ENCODE results near the gene CPEB3. TPM values are rescaled to one million over a fixed set of nuclear protein-coding genes. Genes with fewer than 3 reads are reported as not detected.

CPEB3 gene
- total RNA-seq, 1 donor from 2014 or later, result 2.4 TPM

DNA sequence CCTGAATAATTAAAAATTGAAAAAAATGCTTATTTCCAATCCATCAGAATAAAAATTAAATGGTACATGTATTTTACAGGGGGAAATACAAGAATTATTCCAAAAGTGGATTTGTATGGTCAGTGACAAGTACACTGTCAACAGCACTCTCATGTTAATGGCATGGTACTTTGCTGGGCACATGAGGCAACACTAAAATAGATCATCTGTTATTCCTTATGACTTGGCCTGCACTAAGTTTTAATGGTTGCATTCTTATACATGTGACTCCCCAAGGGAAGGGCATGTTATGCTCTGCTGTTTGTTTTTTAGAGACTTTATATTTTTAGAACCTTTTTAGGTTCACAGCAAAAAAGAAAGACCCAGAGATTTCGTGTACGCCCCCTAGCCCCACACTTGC lies 128.3 kb downstream of the CPEB3 start:
- no peak overlapping the region for H3K4me3 ChIP-seq (ENCODE audit: low read depth, low read length)
- DNase-seq (ENCODE audit: low read depth) (no peak), FAIRE-seq (no peak)
- H3K36me3 ChIP-seq (ENCODE audit: control insufficient read depth, insufficient read depth, low read length), result peaks cover 1% of the 10 kb centered on the region
- TF ChIP-seq, protein P1, sequence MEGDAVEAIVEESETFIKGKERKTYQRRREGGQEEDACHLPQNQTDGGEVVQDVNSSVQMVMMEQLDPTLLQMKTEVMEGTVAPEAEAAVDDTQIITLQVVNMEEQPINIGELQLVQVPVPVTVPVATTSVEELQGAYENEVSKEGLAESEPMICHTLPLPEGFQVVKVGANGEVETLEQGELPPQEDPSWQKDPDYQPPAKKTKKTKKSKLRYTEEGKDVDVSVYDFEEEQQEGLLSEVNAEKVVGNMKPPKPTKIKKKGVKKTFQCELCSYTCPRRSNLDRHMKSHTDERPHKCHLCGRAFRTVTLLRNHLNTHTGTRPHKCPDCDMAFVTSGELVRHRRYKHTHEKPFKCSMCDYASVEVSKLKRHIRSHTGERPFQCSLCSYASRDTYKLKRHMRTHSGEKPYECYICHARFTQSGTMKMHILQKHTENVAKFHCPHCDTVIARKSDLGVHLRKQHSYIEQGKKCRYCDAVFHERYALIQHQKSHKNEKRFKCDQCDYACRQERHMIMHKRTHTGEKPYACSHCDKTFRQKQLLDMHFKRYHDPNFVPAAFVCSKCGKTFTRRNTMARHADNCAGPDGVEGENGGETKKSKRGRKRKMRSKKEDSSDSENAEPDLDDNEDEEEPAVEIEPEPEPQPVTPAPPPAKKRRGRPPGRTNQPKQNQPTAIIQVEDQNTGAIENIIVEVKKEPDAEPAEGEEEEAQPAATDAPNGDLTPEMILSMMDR (IDR thresholded peaks at IDR 0.05; ENCODE audit: insufficient read depth, low read length, severe bottlenecking), result no peak
- no peaks in the 10 kb centered on the region for H3K27me3 ChIP-seq (ENCODE audit: control insufficient read depth, insufficient read depth, low read length)

DNA sequence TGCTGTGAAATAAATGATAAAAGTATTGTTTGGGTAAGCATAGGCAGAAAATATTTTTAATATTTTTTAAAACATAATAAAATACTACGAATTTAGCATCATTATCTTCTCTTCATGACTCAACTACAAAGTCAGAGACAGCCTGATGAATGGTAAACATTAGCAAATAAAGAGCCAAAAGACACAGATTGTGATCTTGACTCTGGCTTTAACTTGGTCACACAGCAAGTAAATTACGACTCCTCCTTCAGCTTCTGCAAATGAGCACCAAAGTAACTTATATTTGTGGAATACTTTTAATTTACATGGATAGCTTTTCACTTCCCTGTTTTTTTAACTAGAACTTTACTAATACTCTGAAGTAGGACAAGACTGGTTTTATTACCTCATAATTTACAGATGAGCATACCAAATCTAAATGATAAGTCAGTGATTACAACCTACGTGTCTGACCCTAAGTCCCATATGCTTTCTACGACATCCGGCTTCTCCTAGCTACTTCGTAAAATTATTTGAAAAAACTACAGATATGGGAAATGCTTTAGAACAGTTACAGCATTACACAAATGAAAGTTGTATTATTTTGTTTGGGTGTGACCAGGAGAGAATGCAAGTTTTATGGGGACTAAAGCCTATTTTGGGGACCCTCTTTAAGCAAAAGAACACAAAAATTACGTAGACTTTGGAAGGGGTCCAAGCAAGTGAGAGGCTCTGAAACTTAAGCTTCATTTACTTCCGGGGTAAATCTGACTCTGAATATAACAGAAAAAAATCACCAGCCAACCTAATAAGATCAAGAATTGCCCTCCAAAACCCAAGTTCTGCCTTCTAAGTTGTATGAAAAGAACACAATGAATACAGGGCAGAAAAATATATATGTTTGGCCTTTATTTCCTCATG lies 133.8 kb downstream of the CPEB3 start:
- DNase-seq (ENCODE audit: low read depth), result no peak
- no peaks in the 10 kb centered on the region for H3K36me3 ChIP-seq (ENCODE audit: control insufficient read depth, insufficient read depth, low read length)
- no peak overlapping the region for H3K4me3 ChIP-seq (ENCODE audit: low read depth, low read length)
- no peaks in the 10 kb centered on the region for H3K27me3 ChIP-seq (ENCODE audit: control insufficient read depth, insufficient read depth, low read length)
- FAIRE-seq, result no peak
- TF ChIP-seq, protein P1 (IDR thresholded peaks at IDR 0.05; ENCODE audit: insufficient read depth, low read length, severe bottlenecking), result no peak

DNA sequence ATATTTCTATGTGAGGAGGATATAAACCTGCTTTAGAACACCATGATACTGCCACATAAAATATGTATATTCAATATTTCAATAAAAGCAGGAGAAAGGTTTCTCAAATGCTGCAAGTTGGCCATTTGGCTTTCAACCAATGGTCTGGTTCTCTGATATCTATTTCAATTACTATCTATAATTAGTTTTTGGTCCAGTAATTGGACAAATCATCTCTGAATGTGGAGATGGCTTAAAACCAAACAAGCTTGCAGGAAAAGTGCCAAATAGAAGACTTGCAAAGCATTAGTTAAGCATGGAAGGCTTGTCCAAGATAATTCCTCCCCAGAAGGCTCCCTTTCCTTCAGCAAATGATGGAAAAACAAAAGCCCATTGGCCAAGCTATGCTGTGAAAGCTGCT lies 140.1 kb downstream of the CPEB3 start:
- no peaks in the 10 kb centered on the region for H3K36me3 ChIP-seq (ENCODE audit: control insufficient read depth, insufficient read depth, low read length)
- TF ChIP-seq, protein P1 (IDR thresholded peaks at IDR 0.05; ENCODE audit: insufficient read depth, low read length, severe bottlenecking), result no peak
- DNase-seq (ENCODE audit: low read depth) (no peak), FAIRE-seq (no peak)
- H3K27me3 ChIP-seq (ENCODE audit: control insufficient read depth, insufficient read depth, low read length), result no peaks in the 10 kb centered on the region
- H3K4me3 ChIP-seq (ENCODE audit: low read depth, low read length), result no peak overlapping the region

DNA sequence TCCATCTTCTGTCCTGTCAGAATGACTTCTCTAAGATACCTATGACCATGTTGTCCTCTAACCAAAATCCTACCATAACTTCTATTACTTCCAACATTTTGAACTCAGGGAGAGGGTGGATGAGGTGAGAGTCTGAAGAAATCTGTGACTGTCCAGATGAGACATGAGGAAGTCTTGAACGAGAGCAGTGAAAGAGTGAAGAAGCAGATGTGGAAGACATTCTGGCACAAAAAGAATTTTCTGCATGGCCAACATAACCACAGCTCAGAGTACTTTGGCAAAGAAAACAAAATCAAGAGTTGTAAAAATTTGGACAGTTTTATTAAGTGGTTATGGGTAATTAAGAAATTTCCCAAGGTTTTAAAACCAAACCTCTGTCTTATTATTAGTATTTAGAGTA lies 141.6 kb downstream of the CPEB3 start:
- H3K36me3 ChIP-seq (ENCODE audit: control insufficient read depth, insufficient read depth, low read length), result no peaks in the 10 kb centered on the region
- FAIRE-seq, result no peak
- TF ChIP-seq, protein P1 (IDR thresholded peaks at IDR 0.05; ENCODE audit: insufficient read depth, low read length, severe bottlenecking), result no peak

DNA sequence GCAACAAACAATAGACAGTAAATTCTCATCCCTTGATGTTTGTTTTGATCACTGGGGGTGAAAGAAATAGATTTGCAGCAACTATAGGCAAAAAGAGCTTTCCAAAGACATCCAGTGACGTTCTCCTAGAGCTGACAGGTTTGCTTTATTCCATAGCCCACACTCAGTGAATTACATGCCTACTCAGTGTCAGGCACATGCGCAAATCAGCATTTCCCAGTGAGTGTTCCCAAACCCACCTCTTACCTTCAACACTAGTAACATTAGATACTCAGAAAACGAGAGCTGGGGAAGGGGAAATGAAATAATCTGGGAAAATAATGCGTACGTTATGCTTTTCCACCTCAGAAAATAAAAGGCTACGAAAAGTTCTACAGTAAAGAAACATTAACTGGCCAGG lies 144.1 kb downstream of the CPEB3 start:
- Histone ChIP-seq H3K4me3 (ENCODE audit: low read depth, low read length) (no peak overlapping the region), H3K27me3 (ENCODE audit: control insufficient read depth, insufficient read depth, low read length) (no peaks in the 10 kb centered on the region), H3K36me3 (ENCODE audit: control insufficient read depth, insufficient read depth, low read length) (no peaks in the 10 kb centered on the region)
- FAIRE-seq, result no peak
- no peak for DNase-seq (ENCODE audit: low read depth)
- TF ChIP-seq, protein P1 (IDR thresholded peaks at IDR 0.05; ENCODE audit: insufficient read depth, low read length, severe bottlenecking), result no peak

More for the DNA sequence above, 141.6 kb downstream of the CPEB3 start:
- Histone ChIP-seq H3K4me3 (ENCODE audit: low read depth, low read length) (no peak overlapping the region), H3K27me3 (ENCODE audit: control insufficient read depth, insufficient read depth, low read length) (no peaks in the 10 kb centered on the region)
- no peak for DNase-seq (ENCODE audit: low read depth)

Data from bronchial epithelial cell (primary cell).